Endodermal cell (in vitro differentiated cells): ENCODE results near the gene SLC6A8. TPM values are rescaled to one million over a fixed set of nuclear protein-coding genes. Genes with fewer than 3 reads are reported as not detected.

ENCODE experiments used
- DNase-seq: peaks from one replicate; pipeline ENCODE4 v3.0.0-alpha.2; 2017
- H3K27ac ChIP-seq: 2 replicates; pipeline ENCODE4 v1.5.1; 2013; ENCODE audit warnings: mild to moderate bottlenecking, low read depth, low read length, moderate library complexity
- H3K27me3 ChIP-seq: 2 replicates; pipeline ENCODE4 v1.6.1; 2013; ENCODE audit warnings: mild to moderate bottlenecking, low read length, moderate library complexity; ENCODE audit not compliant: insufficient read depth, control insufficient read depth, poor library complexity, severe bottlenecking
- H3K36me3 ChIP-seq: 2 replicates; pipeline ENCODE4 v1.7.0; 2013; ENCODE audit warnings: mild to moderate bottlenecking, low read length, moderate library complexity; ENCODE audit not compliant: control insufficient read depth, insufficient read depth
- H3K4me1 ChIP-seq: one replicate; pipeline ENCODE4 v1.7.0; 2013; ENCODE audit warnings: low read length; ENCODE audit not compliant: control insufficient read depth, insufficient read depth
- H3K4me3 ChIP-seq: 2 replicates; pipeline ENCODE4 v1.5.1; 2013; ENCODE audit warnings: mild to moderate bottlenecking, low read length, moderate library complexity
- H3K9ac ChIP-seq: 2 replicates; pipeline ENCODE4 v1.6.1; 2013; ENCODE audit warnings: mild to moderate bottlenecking, low read length, moderate library complexity; ENCODE audit not compliant: poor library complexity, severe bottlenecking; ENCODE audit errors: extremely low read depth
- H3K9me3 ChIP-seq: 2 replicates; pipeline ENCODE4 v1.6.1; 2013; ENCODE audit warnings: mild to moderate bottlenecking, low read length, moderate library complexity; ENCODE audit not compliant: control insufficient read depth
- H3K27ac Mint-ChIP-seq: 2 replicates; pipeline ENCODE4 v1.8.0; 2020; ENCODE audit warnings: mixed read lengths
- H3K27me3 Mint-ChIP-seq: 2 replicates; pipeline ENCODE4 v1.8.0; 2021; ENCODE audit warnings: mild to moderate bottlenecking, mixed read lengths; ENCODE audit not compliant: insufficient read depth
- H3K36me3 Mint-ChIP-seq: 2 replicates; pipeline ENCODE4 v1.8.0; 2020; ENCODE audit warnings: low read depth, mixed read lengths
- H3K4me1 Mint-ChIP-seq: 2 replicates; pipeline ENCODE4 v1.8.0; 2020; ENCODE audit warnings: mixed read lengths
- H3K4me3 Mint-ChIP-seq: 2 replicates; pipeline ENCODE4 v1.8.0; 2020; ENCODE audit warnings: mild to moderate bottlenecking, moderate library complexity, mixed read lengths
- H3K9me3 Mint-ChIP-seq: 2 replicates; pipeline ENCODE4 v1.8.0; 2020; ENCODE audit warnings: mild to moderate bottlenecking, mixed read lengths
- CTCF ChIP-seq: fragments of 200-600 bp; sonication (generic); conservative IDR thresholded peaks from 2 replicates; pipeline ENCODE4 v1.5.0; 2021; ENCODE audit warnings: antibody characterized with exemption, mild to moderate bottlenecking
- whole genome bisulfite sequencing, 2 experiments: methylation state at CpG; one replicate each; pipeline versions ENCODE4 v1.1.5 to v1.1.7; 2013; ENCODE audit warnings: missing lambda C conversion rate in 2 of 2, mixed read lengths in 1 of 2; ENCODE audit not compliant: insufficient coverage in 1 of 2, insufficient read length in 1 of 2; 5-methylcytosine and 5-hydroxymethylcytosine counted together
- total RNA-seq, 2 donors: library from RNA; stranded (reverse); fragmentation: NEBNext Ultra II Directional in 1 of 2; extraction: Animal tissue kit (Norgen Biotek cat#: 25700) in 1 of 2; gene quantifications; 2 replicates in 1 of 2; 3 replicates in 1 of 2; pipeline ENCODE4 v1.2.1, GENCODE V29; 2021

The SLC6A8 gene
- total RNA-seq, 2 donors from 2014 or later = 57.6 to 121 TPM

GRCh38 chrX:153643431-153644351 is 44.0 kb upstream of the SLC6A8 start:
- Mint-ChIP-seq H3K9me3 (peaks cover 43% of the 10 kb centered on the region), H3K4me1 (peaks cover 3% of the 10 kb centered on the region), H3K4me3 (peak overlapping the region; percentile 45), H3K36me3 (no peaks in the 10 kb centered on the region), H3K27ac (no peak overlapping the region), H3K27me3 (peaks cover 80% of the 10 kb centered on the region)
- WGBS, 2 experiments = 1% methylated on average over 69 of the region's 84 CpGs; no CpG with 5 or more reads in 1 of the 2 experiments
- Histone ChIP-seq H3K9me3 (no peaks in the 10 kb centered on the region), H3K4me1 (no peaks in the 10 kb centered on the region), H3K27me3 (peaks cover 75% of the 10 kb centered on the region), H3K27ac (no peak overlapping the region), H3K36me3 (no peaks in the 10 kb centered on the region), H3K4me3 (no peak overlapping the region), H3K9ac (no peak overlapping the region)
- TF ChIP-seq CTCF = peak; percentile 31
- peak; percentile 56 for DNase-seq

GRCh38 chrX:153644356-153645125 is 43.2 kb upstream of the SLC6A8 start:
- H3K27me3 ChIP-seq = peaks cover 83% of the 10 kb centered on the region
- H3K4me3 ChIP-seq = no peak overlapping the region
- peaks cover 78% of the 10 kb centered on the region for H3K27me3 Mint-ChIP-seq
- no peak overlapping the region for H3K27ac ChIP-seq
- H3K9me3 ChIP-seq = no peaks in the 10 kb centered on the region
- peak; percentile 71 for DNase-seq
- no peak overlapping the region for H3K9ac ChIP-seq
- peaks cover 46% of the 10 kb centered on the region for H3K9me3 Mint-ChIP-seq
- no peaks in the 10 kb centered on the region for H3K36me3 Mint-ChIP-seq
- no peaks in the 10 kb centered on the region for H3K36me3 ChIP-seq
- WGBS, 2 experiments = 6 to 13% methylated on average over 3 to 44 of the region's 46 CpGs
- H3K4me1 Mint-ChIP-seq = peaks cover 3% of the 10 kb centered on the region
- peak overlapping the region; percentile 45 for H3K4me3 Mint-ChIP-seq
- H3K27ac Mint-ChIP-seq = no peak overlapping the region
- peak; percentile 40 for TF ChIP-seq CTCF
- no peaks in the 10 kb centered on the region for H3K4me1 ChIP-seq

GRCh38 chrX:153645151-153645550 is 42.6 kb upstream of the SLC6A8 start:
- no peak overlapping the region for H3K4me3 ChIP-seq
- Mint-ChIP-seq H3K9me3 (peaks cover 48% of the 10 kb centered on the region), H3K36me3 (no peaks in the 10 kb centered on the region), H3K4me1 (peaks cover 3% of the 10 kb centered on the region), H3K4me3 (no peak overlapping the region), H3K27ac (no peak overlapping the region), H3K27me3 (peaks cover 73% of the 10 kb centered on the region)
- H3K27ac ChIP-seq = no peak overlapping the region
- peaks cover 83% of the 10 kb centered on the region for H3K27me3 ChIP-seq
- no peaks in the 10 kb centered on the region for H3K9me3 ChIP-seq
- WGBS, 2 experiments = 75% methylated on average over 6 of the region's 6 CpGs; no CpG with 5 or more reads in 1 of the 2 experiments
- H3K9ac ChIP-seq = no peak overlapping the region
- no peaks in the 10 kb centered on the region for H3K4me1 ChIP-seq
- H3K36me3 ChIP-seq = no peaks in the 10 kb centered on the region
- no peak for TF ChIP-seq CTCF
- DNase-seq = peak; percentile 38
